AG04449 (cell line): ENCODE results near the gene PTPN23.
"Not testable (repeated sequence)": the region's sequence is repeated elsewhere in the genome, so short reads cannot be mapped to it uniquely, and the experiment has no call there.

Experiments used
- CTCF ChIA-PET: fragments of 350-600 bp; formaldehyde crosslinking; extraction: SDS; loops from one replicate; lab custom pipeline; 2021; ENCODE audit warnings: antibody characterized with exemption; lab: Yijun Ruan, JAX
- POLR2A ChIA-PET: fragments of 400-600, 350-600 bp; formaldehyde crosslinking; extraction: SDS; loops from one replicate; lab custom pipeline; 2020; ENCODE audit warnings: antibody characterized with exemption, inconsistent platforms; lab: Yijun Ruan, JAX
- DNase-seq: peaks from one replicate; pipeline ENCODE4 v3.0.0-alpha.2; 2010; ENCODE audit warnings: low read depth, low spot score
- H3K4me3 ChIP-seq: 2 replicates; pipeline ENCODE4 v1.5.1; 2011; ENCODE audit warnings: low read depth, mild to moderate bottlenecking, control low read depth, low read length
- CTCF ChIP-seq: IDR thresholded peaks from one replicate; pipeline ENCODE4 v1.5.1; 2011; ENCODE audit warnings: mild to moderate bottlenecking, moderate library complexity, low read length, control low read depth, inconsistent platforms; ENCODE audit not compliant: insufficient read depth; ENCODE audit errors: missing control alignments

Gene PTPN23

GRCh38 chr3:47366833-47367232, 14.0 kb upstream of the PTPN23 start:
- DNase-seq, result no peak
- H3K4me3 ChIP-seq, result no peak overlapping the region
- TF ChIP-seq CTCF, result no peak
- ChIA-PET POLR2A (no interaction called here), CTCF (no interaction called here)

GRCh38 chr3:47367631-47368030, 13.2 kb upstream of the PTPN23 start:
- no peak overlapping the region for H3K4me3 ChIP-seq
- ChIA-PET CTCF (no interaction called here), POLR2A (no interaction called here)
- no peak for TF ChIP-seq CTCF
- no peak for DNase-seq

- H3K4me3 ChIP-seq, POLR2A ChIA-PET, DNase-seq: not testable (repeated sequence)
- CTCF ChIA-PET, result interaction anchor here (0.6 to 3.7 kb wide), 13 partner anchors 8 to 671 kb away, joined by 3 to 17 read pairs (median 4); partner anchors contain the start of gene PTPN23
Measured at GRCh38 chr3:47370020-47370419, 10.8 kb upstream of the PTPN23 start.

- no peak overlapping the region for H3K4me3 ChIP-seq
- no peak for TF ChIP-seq CTCF
- POLR2A ChIA-PET, result no interaction called here
- no peak for DNase-seq
- CTCF ChIA-PET, result interaction anchor here (0.6 to 3.7 kb wide), 14 partner anchors 8 to 672 kb away, joined by 3 to 17 read pairs (median 3); partner anchors contain the start of gene PTPN23
Measured at GRCh38 chr3:47370887-47371697, 9.7 kb upstream of the PTPN23 start.

GRCh38 chr3:47374587-47374986, 6.2 kb upstream of the PTPN23 start:
- CTCF ChIA-PET, result interaction anchor here (0.7 to 1.9 kb wide), 2 partner anchors 9 to 669 kb away, joined by 3 to 7 read pairs; no protein-coding TSS in a partner anchor

GRCh38 chr3:47376393-47376792, 4.4 kb upstream of the PTPN23 start:
- DNase-seq, result no peak
- H3K4me3 ChIP-seq, result no peak overlapping the region
- ChIA-PET CTCF (interaction anchor here (0.6 to 1.9 kb wide), 4 partner anchors 125 to 674 kb away, joined by 3 to 7 read pairs (median 4); no protein-coding TSS in a partner anchor), POLR2A (no interaction called here)
- TF ChIP-seq CTCF, result no peak

More at GRCh38 chr3:47374587-47374986, 6.2 kb upstream of the PTPN23 start:
- no peak for TF ChIP-seq CTCF
- H3K4me3 ChIP-seq, result no peak overlapping the region
- POLR2A ChIA-PET, result interaction anchor here (0.7 kb wide), 1 partner anchor 15 kb away, joined by 3 read pairs; no protein-coding TSS in a partner anchor
- no peak for DNase-seq
